Vagina (tissue), 2 donors: ENCODE results near the gene CEP162. TPM values are rescaled to one million over a fixed set of nuclear protein-coding genes. Genes with fewer than 3 reads are reported as not detected.

ENCODE experiments used
- DNase-seq, 2 donors: peaks; one replicate each; pipeline ENCODE4 v3.0.0-alpha.2; 2017; ENCODE audit errors: extremely low spot score in 2 of 2
- H3K27ac ChIP-seq: fragments of 200-600 bp; sonication (generic); one replicate; pipeline ENCODE4 v1.5.1; 2019
- H3K27me3 ChIP-seq: fragments of 200-600 bp; sonication (generic); one replicate; pipeline ENCODE4 v1.5.1; 2019
- H3K36me3 ChIP-seq, 2 donors: fragments of 200-600 bp; sonication (generic); one replicate each; pipeline ENCODE4 v1.5.1; 2017 to 2019
- H3K4me1 ChIP-seq: fragments of 200-600 bp; sonication (generic); one replicate; pipeline ENCODE4 v1.5.1; 2019
- H3K4me3 ChIP-seq, 2 donors: fragments of 200-600 bp; sonication (generic); 1 replicate in 1 of 2; 2 replicates in 1 of 2; pipeline ENCODE4 v1.5.1; 2016 to 2019
- H3K9me3 ChIP-seq: fragments of 200-600 bp; sonication (generic); one replicate; pipeline ENCODE4 v1.5.1; 2019
- CTCF ChIP-seq, 3 experiments: fragments of 450-650 bp in 2 of 3; fragments of 200-600 bp in 1 of 3; sonication (generic) in 1 of 3; IDR thresholded peaks; one replicate each; pipeline ENCODE4 v1.5.1; 2017 to 2019; ENCODE audit warnings: antibody characterized with exemption in 3 of 3, mild to moderate bottlenecking in 2 of 3, moderate library complexity in 2 of 3
- POLR2A ChIP-seq, 2 donors: fragments of 450-650 bp; IDR thresholded peaks; one replicate each; pipeline ENCODE4 v1.6.1; 2017; ENCODE audit warnings: antibody characterized with exemption in 2 of 2, mild to moderate bottlenecking in 2 of 2, moderate library complexity in 2 of 2
- POLR2AphosphoS5 ChIP-seq, 2 donors: sonication (generic); formaldehyde crosslinking; IDR thresholded peaks; one replicate each; pipeline ENCODE4 v1.9.0; 2017; ENCODE audit warnings: antibody characterized with exemption in 2 of 2, mild to moderate bottlenecking in 2 of 2, low read depth in 1 of 2; ENCODE audit not compliant: insufficient read depth in 1 of 2
- intact Hi-C: fragments of 100-400 bp; cut with DNase I; formaldehyde crosslinking; loops from one replicate; pipeline ENCODE4 v1.15.1; 2023
- total RNA-seq: library from RNA; depleted of rRNA; stranded (reverse); fragments of >200 nt; gene quantifications from one replicate; pipeline ENCODE4 v1.2.3, GENCODE V29; 2016

The CEP162 gene
- total RNA-seq, 1 donor from 2014 or later = 6.1 TPM

GRCh38 chr6:84082689-84083265 lies 144.7 kb downstream of the CEP162 start:
- Histone ChIP-seq H3K36me3 (no peaks in the 10 kb centered on the region), H3K4me1 (no peaks in the 10 kb centered on the region), H3K9me3 (no peaks in the 10 kb centered on the region), H3K27me3 (no peaks in the 10 kb centered on the region), H3K27ac (no peak overlapping the region), H3K4me3 (no peak overlapping the region)
- no peak for DNase-seq
- TF ChIP-seq CTCF (IDR thresholded peaks at IDR 0.05) = no peak
- TF ChIP-seq POLR2A (IDR thresholded peaks at IDR 0.05) = no peak
- TF ChIP-seq POLR2AphosphoS5 (IDR thresholded peaks at IDR 0.05; ENCODE audit: insufficient read depth in 1 of 2, low read depth in 1 of 2) = no peak
- intact Hi-C loops = no loop called here

GRCh38 chr6:84081222-84081621 lies 146.2 kb downstream of the CEP162 start:
- no peaks in the 10 kb centered on the region for H3K4me1 ChIP-seq
- no peaks in the 10 kb centered on the region for H3K36me3 ChIP-seq
- H3K9me3 ChIP-seq = no peaks in the 10 kb centered on the region
- no peak overlapping the region for H3K4me3 ChIP-seq
- intact Hi-C loops = no loop called here
- H3K27me3 ChIP-seq = no peaks in the 10 kb centered on the region
- DNase-seq = no peak
- TF ChIP-seq CTCF (IDR thresholded peaks at IDR 0.05) (no peak), POLR2A (IDR thresholded peaks at IDR 0.05) (no peak), POLR2AphosphoS5 (IDR thresholded peaks at IDR 0.05; ENCODE audit: insufficient read depth in 1 of 2, low read depth in 1 of 2) (no peak)
- no peak overlapping the region for H3K27ac ChIP-seq

GRCh38 chr6:84078335-84078734 lies 149.1 kb downstream of the CEP162 start:
- Histone ChIP-seq H3K36me3 (no peaks in the 10 kb centered on the region), H3K27ac (no peak overlapping the region), H3K9me3 (no peaks in the 10 kb centered on the region), H3K4me3 (no peak overlapping the region), H3K27me3 (no peaks in the 10 kb centered on the region), H3K4me1 (no peaks in the 10 kb centered on the region)
- intact Hi-C loops = no loop called here
- no peak for TF ChIP-seq POLR2AphosphoS5 (IDR thresholded peaks at IDR 0.05; ENCODE audit: insufficient read depth in 1 of 2, low read depth in 1 of 2)
- no peak for TF ChIP-seq CTCF (IDR thresholded peaks at IDR 0.05)
- no peak for TF ChIP-seq POLR2A (IDR thresholded peaks at IDR 0.05)
- DNase-seq = no peak

GRCh38 chr6:84077645-84078044 lies 149.8 kb downstream of the CEP162 start:
- TF ChIP-seq POLR2AphosphoS5 (IDR thresholded peaks at IDR 0.05; ENCODE audit: insufficient read depth in 1 of 2, low read depth in 1 of 2) (no peak), POLR2A (IDR thresholded peaks at IDR 0.05) (no peak), CTCF (IDR thresholded peaks at IDR 0.05) (no peak)
- no peaks in the 10 kb centered on the region for H3K9me3 ChIP-seq
- intact Hi-C loops = no loop called here
- no peak overlapping the region for H3K4me3 ChIP-seq
- no peak overlapping the region for H3K27ac ChIP-seq
- no peaks in the 10 kb centered on the region for H3K36me3 ChIP-seq
- no peaks in the 10 kb centered on the region for H3K27me3 ChIP-seq
- H3K4me1 ChIP-seq = no peaks in the 10 kb centered on the region
- DNase-seq = no peak

GRCh38 chr6:84074988-84075781 lies 152.3 kb downstream of the CEP162 start:
- Histone ChIP-seq H3K9me3 (no peaks in the 10 kb centered on the region), H3K27me3 (no peaks in the 10 kb centered on the region), H3K4me1 (no peaks in the 10 kb centered on the region), H3K4me3 (no peak overlapping the region), H3K27ac (no peak overlapping the region), H3K36me3 (no peaks in the 10 kb centered on the region)
- DNase-seq = no peak
- TF ChIP-seq POLR2AphosphoS5 (IDR thresholded peaks at IDR 0.05; ENCODE audit: insufficient read depth in 1 of 2, low read depth in 1 of 2) = no peak
- no peak for TF ChIP-seq POLR2A (IDR thresholded peaks at IDR 0.05)
- intact Hi-C loops = no loop called here

Other genes with a start within 250 kb of the CEP162 start
- 4.2 TPM for gene MRAP2, start 193.9 kb downstream of the CEP162 start, total RNA-seq